T-helper 9 cell (primary cell): Measurements from ENCODE around the gene PLAU.
"Not testable (repeated sequence)": the region's sequence is repeated elsewhere in the genome, so short reads cannot be mapped to it uniquely, and the experiment has no call there.

ENCODE experiments used
- DNase-seq: peaks from one replicate; pipeline ENCODE4 v3.0.0-alpha.2; 2020

Gene PLAU

GRCh38 chr10:73922864-73923133 lies 11.9 kb downstream of the PLAU start:
- no peak for DNase-seq

DNA sequence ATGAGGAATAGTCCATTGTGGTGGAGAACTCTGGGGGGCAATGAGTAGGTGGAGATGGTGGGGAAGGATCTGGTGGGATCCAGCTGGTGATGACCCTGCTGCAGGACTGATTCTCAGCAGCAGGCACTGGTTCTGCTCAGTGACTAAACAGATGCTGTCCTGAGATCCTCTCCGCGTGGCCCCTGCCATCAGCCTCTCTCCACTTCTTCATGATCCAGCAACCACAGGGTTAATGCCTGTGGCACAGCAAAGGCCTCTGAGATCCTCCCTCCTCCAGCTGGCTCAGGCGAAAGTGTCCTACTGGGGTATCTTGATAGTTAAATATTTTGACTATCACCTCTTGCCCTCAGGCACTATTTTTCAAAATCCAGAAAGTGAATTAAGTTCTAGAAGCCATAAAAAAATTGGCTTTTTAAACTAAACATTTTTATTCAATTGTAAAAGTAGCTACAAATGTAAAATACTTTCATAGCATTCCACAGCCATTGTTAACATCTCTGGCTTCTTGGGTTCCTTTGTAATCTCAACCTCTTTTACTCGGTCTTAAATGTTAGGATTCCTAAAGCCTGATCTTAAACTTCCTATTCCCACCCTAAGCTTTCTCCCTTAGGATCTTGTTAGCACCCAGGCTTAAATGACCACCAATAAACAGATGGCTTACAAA lies 13.1 kb downstream of the PLAU start:
- DNase-seq = no peak

- DNase-seq = no peak
These were observed 14.0 kb downstream of the PLAU start for GRCh38 chr10:73924935-73925334.

GRCh38 chr10:73925539-73925938 lies 14.6 kb downstream of the PLAU start:
- no peak for DNase-seq

GRCh38 chr10:73926152-73926764 lies 15.3 kb downstream of the PLAU start:
- DNase-seq = no peak

DNA sequence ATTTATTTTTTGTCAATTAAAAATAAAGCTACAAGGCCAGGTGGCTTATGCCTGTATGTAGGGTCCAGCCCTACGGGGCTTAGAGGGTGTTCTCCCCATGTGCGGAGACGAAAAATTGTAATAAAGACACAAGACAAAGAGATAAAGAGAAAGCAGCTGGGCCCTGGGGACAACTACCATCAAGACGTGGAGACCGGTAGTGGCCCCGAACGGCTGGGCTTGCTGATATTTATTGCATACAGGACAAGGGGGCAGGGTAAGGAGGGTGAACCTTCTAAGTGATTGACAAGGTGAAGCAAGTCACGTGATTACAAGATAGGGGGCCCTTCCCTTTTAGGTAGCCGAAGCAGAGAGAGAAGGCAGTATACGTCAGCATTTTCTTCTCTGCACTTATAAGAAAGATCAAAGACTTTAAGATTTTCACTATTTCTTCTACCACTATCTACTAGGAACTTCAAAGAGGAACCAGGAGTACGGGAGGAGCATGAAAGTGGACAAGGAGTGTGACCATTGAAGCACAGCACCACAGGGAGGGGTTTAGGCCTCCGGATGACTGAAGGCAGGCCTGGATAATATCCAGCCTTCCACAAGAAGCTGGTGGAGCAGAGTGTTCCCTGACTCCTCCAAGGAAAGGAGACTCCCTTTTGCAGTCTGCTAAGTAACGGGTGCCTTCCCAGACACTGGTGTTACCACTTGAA lies 19.8 kb downstream of the PLAU start:
- not testable (repeated sequence) for DNase-seq

GRCh38 chr10:73931767-73932619 lies 21.1 kb downstream of the PLAU start:
- peak; percentile 28 for DNase-seq

- DNase-seq = no peak
These were observed 21.7 kb downstream of the PLAU start for GRCh38 chr10:73932620-73933112.

DNA sequence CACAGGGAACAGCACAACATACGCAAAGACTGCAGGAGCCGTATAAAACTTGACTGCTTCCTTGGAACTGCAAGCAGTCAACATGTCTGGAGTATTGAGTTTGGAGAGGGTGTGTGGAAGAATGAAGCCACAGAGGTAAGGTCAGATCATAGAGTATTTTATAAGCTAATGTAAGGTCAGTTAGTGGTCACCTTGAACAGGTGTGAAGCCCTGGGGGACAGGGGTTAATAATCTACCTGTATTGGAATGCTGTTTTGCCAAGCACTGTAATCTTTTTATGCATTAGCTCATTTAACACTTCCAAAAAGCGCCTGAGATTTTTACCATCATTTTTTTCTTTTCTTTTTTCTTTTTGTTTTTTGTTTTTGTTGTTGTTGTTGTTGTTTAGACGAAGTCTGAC lies 23.1 kb downstream of the PLAU start:
- DNase-seq = no peak

DNA sequence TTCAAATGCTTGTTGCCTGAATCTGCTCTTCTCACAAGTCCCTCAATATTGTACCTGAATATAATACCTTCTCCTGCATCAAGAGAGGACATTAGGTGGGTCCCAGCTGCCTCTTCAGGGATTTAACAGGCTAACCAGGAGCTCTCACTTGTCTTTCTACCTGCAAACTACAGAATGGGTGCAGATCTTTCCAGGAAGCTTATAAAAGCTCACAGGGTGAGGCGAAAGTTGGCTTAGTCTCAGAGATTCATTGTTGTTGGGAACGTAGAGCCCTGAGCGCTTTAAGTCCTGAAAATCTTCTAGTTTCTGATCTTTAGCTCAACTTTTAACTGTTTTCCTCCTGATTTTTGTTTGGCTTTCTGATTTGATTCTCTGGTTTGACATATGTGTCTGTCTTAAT lies 25.0 kb downstream of the PLAU start:
- DNase-seq = no peak

- DNase-seq = no peak
These were observed 26.6 kb downstream of the PLAU start for GRCh38 chr10:73937333-73938043.

DNA sequence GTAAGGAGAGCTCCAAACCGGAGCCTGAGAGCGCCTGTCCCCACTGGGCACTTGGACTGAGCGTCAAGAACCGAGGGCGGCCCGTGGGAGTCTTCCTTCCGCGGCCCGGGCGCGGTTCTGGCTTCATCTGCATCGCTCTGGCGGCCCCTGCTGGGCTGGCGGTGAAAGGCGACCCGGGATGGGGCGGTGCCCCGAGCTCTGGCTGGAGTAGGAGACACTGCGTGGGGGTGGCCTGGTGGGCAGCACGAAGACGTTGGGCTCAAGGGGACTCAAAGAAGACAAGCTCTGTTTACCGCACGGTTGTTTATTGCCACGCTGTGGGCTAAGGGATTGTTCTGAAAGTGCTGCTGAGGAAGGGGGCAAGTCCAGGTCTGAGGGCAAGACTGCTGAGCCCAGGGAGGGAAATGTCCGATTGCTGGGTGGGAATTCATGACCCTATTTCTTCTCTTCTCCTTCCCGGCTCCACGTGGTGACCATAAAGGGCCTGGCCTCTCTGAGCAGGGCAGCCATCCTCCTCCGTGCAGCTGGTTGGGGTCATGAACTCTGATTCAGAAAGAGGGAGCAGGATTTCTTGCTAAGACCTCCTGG lies 29.8 kb downstream of the PLAU start:
- DNase-seq = peak; percentile 82

GRCh38 chr10:73941300-73941699 lies 30.4 kb downstream of the PLAU start:
- DNase-seq = no peak

GRCh38 chr10:73944356-73945100 lies 33.6 kb downstream of the PLAU start:
- DNase-seq = no peak

DNA sequence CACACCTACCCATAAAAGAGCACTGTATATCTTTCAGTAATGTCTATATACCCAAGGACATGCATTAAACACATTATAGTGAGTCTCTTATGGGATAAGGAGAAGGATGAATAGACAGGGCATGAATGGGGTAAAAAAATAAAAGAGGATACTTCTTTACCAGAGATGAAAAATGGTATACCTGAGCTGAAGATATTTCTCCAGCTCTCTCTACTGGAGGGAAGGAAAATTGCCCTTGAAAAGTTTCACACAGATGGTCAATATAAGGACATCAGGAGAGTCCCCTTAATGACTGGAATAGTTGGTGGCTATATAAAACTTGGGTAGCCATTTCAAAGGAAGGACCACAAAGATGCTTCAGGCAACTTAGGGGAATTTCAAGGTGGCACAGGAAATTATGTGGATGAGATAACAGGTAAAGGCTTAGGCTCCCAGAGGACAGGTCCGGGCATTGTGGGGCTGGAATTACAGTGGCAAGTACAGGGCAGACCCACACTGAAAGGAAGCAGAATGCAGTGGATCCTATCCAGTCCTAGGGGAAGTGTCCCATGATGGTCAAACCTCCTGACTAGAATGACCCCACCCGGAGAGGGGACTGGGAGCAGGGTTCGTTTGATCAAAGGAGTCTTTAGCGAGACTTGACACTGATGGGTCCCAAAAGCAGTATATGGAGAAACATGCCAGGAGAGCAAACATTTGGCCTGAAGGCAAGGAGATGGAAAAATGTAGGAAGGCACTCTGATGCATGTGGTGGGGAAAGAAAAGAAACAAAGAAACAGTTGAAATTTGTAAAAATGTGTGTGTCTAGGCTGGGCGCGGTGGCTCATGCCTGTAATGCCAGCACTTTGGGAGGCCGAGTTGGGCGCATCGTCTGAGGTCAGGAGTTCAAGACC lies 35.6 kb downstream of the PLAU start:
- no peak for DNase-seq

DNA sequence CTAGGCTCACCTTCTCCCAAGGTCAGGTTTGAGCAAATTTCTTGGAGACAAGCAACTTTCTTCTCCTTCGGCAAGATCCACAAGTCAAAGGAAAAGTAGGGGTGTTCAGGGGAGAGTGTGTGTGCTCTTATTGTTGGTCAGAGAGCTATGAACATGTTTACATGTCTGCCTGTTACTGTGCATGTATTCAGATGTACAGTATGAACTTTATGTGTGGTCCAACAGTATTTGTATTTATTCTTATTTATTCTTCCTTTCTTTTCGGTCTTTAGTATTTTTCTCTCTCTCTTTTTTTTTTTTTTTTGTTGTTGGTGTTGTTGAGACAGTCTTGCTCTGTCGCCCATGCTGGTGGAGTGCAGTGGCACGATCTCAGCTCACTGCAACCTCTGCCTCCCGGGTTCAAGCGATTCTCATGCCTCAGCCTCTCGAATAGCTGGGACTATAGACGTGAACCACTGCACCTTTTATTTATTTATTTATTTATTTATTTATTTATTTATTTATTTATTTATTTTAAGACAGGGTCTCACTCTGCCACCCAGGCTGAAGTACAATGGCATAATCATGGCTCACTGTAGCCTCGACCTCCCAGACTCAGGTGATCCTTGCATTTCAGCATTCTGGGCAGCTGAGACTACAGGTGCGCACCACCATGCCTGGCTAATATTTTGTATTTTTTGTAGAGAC lies 38.2 kb downstream of the PLAU start:
- DNase-seq = no peak

- DNase-seq = no peak
These were observed 39.4 kb downstream of the PLAU start for GRCh38 chr10:73950155-73950948.

GRCh38 chr10:73953665-73954064 lies 42.7 kb downstream of the PLAU start:
- no peak for DNase-seq

DNA sequence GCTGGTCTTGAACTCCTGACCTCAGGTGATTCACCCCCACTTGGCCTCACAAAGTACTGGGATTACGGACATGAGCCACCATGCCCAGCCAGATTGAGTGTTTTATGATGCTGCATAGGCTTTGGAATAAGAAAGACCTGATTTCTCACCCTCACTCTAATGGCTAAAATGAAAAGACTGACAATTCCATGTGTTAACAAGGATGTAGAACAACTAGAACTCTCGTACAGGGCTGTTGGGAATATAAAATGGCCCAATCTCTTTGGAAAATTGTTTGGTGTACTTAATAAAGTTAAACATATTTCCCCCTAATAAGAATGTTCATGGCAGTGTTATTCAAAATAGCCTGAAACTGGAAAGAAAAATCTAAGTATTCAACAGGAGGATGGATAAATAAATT lies 43.8 kb downstream of the PLAU start:
- no peak for DNase-seq
